HG02943 (cell line): ENCODE measurements around the gene ACYP2.
"Not testable (repeated sequence)": the region's sequence is repeated elsewhere in the genome, so short reads cannot be mapped to it uniquely, and the experiment has no call there.

Experiments
- ATAC-seq: cut with Tn5 transposase; IDR thresholded peaks from one replicate; pipeline ENCODE4 v1.9.1; 2021; ENCODE audit warnings: mild to moderate bottlenecking, low read depth, moderate library complexity; ENCODE audit not compliant: unreplicated experiment

The ACYP2 gene

GRCh38 chr2:54115284-54116137 is at the start of gene ACYP2:
Gene ACYP2, plus strand, starts transcription at chr2:54115615.
- ATAC-seq: peak; percentile 87

- ATAC-seq: no peak
Observed at GRCh38 chr2:54065891-54066290, 49.5 kb upstream of the ACYP2 start.

- no peak for ATAC-seq
Observed at GRCh38 chr2:54067851-54068375, 47.5 kb upstream of the ACYP2 start.

- ATAC-seq: not testable (repeated sequence)
Observed at GRCh38 chr2:54072483-54072882, 42.9 kb upstream of the ACYP2 start.

GRCh38 chr2:54073796-54074195 is 41.6 kb upstream of the ACYP2 start:
- ATAC-seq: peak; percentile 61

GRCh38 chr2:54074606-54075341 is 40.6 kb upstream of the ACYP2 start:
- no peak for ATAC-seq

- ATAC-seq: no peak
Observed at GRCh38 chr2:54076586-54076985, 38.8 kb upstream of the ACYP2 start.

GRCh38 chr2:54077088-54077900 is 38.1 kb upstream of the ACYP2 start:
- no peak for ATAC-seq

- no peak for ATAC-seq
Observed at GRCh38 chr2:54079331-54079730, 36.1 kb upstream of the ACYP2 start.

- peak; percentile 94 for ATAC-seq
Observed at GRCh38 chr2:54081574-54081973, 33.8 kb upstream of the ACYP2 start.

GRCh38 chr2:54083021-54083420 is 32.4 kb upstream of the ACYP2 start:
- no peak for ATAC-seq

- no peak for ATAC-seq
Observed at GRCh38 chr2:54083445-54083844, 32.0 kb upstream of the ACYP2 start.

GRCh38 chr2:54084600-54084999 is 30.8 kb upstream of the ACYP2 start:
- ATAC-seq: no peak

GRCh38 chr2:54085069-54085468 is 30.3 kb upstream of the ACYP2 start:
- ATAC-seq: no peak

GRCh38 chr2:54086157-54086556 is 29.3 kb upstream of the ACYP2 start:
- no peak for ATAC-seq

GRCh38 chr2:54088191-54088634 is 27.2 kb upstream of the ACYP2 start:
- ATAC-seq: no peak

- no peak for ATAC-seq
Observed at GRCh38 chr2:54088719-54089118, 26.7 kb upstream of the ACYP2 start.

GRCh38 chr2:54090521-54091117 is 24.8 kb upstream of the ACYP2 start:
- ATAC-seq: no peak

- ATAC-seq: no peak
Observed at GRCh38 chr2:54092940-54093339, 22.5 kb upstream of the ACYP2 start.

- not testable (repeated sequence) for ATAC-seq
Observed at GRCh38 chr2:54095406-54095805, 20.0 kb upstream of the ACYP2 start.
